Endothelial cell of umbilical vein (primary cell): ENCODE data around the gene CYBA. TPM values are rescaled to one million over a fixed set of nuclear protein-coding genes. Genes with fewer than 3 reads are reported as not detected.

Experiments used
- BruUV-seq: library from RNA; stranded (reverse); fragments of 400-500 nt; replicated peaks from 2 replicates; lab custom pipeline; 2021; lab: Mats Ljungman, UMichigan
- CTCF ChIA-PET: fragments of 300-600, 350-600 bp; sonication (Branson Sonifier 250); formaldehyde crosslinking; loops from one replicate; lab custom pipeline; 2021; ENCODE audit warnings: antibody characterized with exemption, inconsistent platforms; lab: Charles Lee
- POLR2A ChIA-PET: fragments of 300-600, 350-600 bp; sonication (Branson Sonifier 250); formaldehyde crosslinking; loops from one replicate; lab custom pipeline; 2021; ENCODE audit warnings: antibody characterized with exemption, inconsistent platforms; lab: Charles Lee
- DNase-seq: peaks from one replicate; pipeline ENCODE4 v3.0.0-alpha.2; 2011; ENCODE audit warnings: low read depth, low spot score
- FAIRE-seq: peaks from 2 replicates; lab custom pipeline; 2011; peaks lifted over from hg19 to GRCh38; lab: Jason Lieb, UNC
- H2AFZ ChIP-seq: 2 replicates; pipeline ENCODE4 v1.6.0; 2012; ENCODE audit warnings: low read depth, low read length, control low read depth, inconsistent platforms
- H3K27ac ChIP-seq: 2 replicates; pipeline ENCODE4 v1.5.1; 2011; ENCODE audit warnings: low read depth, mild to moderate bottlenecking, control low read depth, low read length, moderate library complexity; ENCODE audit not compliant: insufficient read depth
- H3K27me3 ChIP-seq, 2 experiments: 2 replicates each; pipeline versions ENCODE4 v1.6.0 to v1.6.1; 2011; ENCODE audit warnings: low read length in 2 of 2, mixed read lengths in 1 of 2; ENCODE audit not compliant: control insufficient read depth in 2 of 2, insufficient read depth in 2 of 2
- H3K36me3 ChIP-seq, 2 experiments: 2 replicates in 1 of 2; 3 replicates in 1 of 2; pipeline ENCODE4 v1.5.1; 2011; ENCODE audit warnings: low read length in 2 of 2, mild to moderate bottlenecking in 1 of 2, moderate library complexity in 1 of 2; ENCODE audit not compliant: control insufficient read depth in 2 of 2, insufficient read depth in 2 of 2; ENCODE audit errors: extremely low read depth in 1 of 2
- H3K4me1 ChIP-seq: 3 replicates; pipeline ENCODE4 v1.5.1; 2011; ENCODE audit warnings: mild to moderate bottlenecking, low read length; ENCODE audit not compliant: control insufficient read depth, insufficient read depth; ENCODE audit errors: extremely low read depth
- H3K4me2 ChIP-seq: 2 replicates; pipeline ENCODE4 v1.6.1; 2011; ENCODE audit warnings: low read length, control low read depth, mixed read lengths; ENCODE audit not compliant: insufficient read depth
- H3K4me3 ChIP-seq, 3 experiments: fragments of 200-600 bp in 1 of 3; sonication (generic), shearing (Covaris generic) in 1 of 3; replicated peaks in 1 of 3; 2 replicates each; pipeline ENCODE4 v1.5.1; 2011 to 2016; ENCODE audit warnings: control low read depth in 3 of 3, low read length in 3 of 3, mild to moderate bottlenecking in 2 of 3, inconsistent platforms in 1 of 3, low read depth in 1 of 3, moderate library complexity in 1 of 3; ENCODE audit not compliant: insufficient read depth in 1 of 3
- H3K79me2 ChIP-seq: 2 replicates; pipeline ENCODE4 v1.6.0; 2012; ENCODE audit warnings: low read length, inconsistent platforms; ENCODE audit not compliant: control insufficient read depth, insufficient read depth
- H3K9ac ChIP-seq: replicated peaks from 2 replicates; pipeline ENCODE3; 2011; ENCODE audit warnings: low read length, control low read depth; ENCODE audit not compliant: insufficient read depth; ENCODE audit errors: extremely low read depth
- H3K9me1 ChIP-seq: replicated peaks from 3 replicates; pipeline ENCODE4 v1.6.0; 2011; ENCODE audit warnings: mild to moderate bottlenecking, low read length; ENCODE audit not compliant: control insufficient read depth, insufficient read depth; ENCODE audit errors: extremely low read depth
- H3K9me3 ChIP-seq: replicated peaks from 2 replicates; pipeline ENCODE4 v1.5.1; 2012; ENCODE audit warnings: low read length, inconsistent platforms; ENCODE audit not compliant: control insufficient read depth, insufficient read depth
- H4K20me1 ChIP-seq: replicated peaks from 2 replicates; pipeline ENCODE3; 2011; ENCODE audit warnings: mild to moderate bottlenecking, low read length; ENCODE audit not compliant: control insufficient read depth, insufficient read depth; ENCODE audit errors: extremely low read depth
- CTCF ChIP-seq, 2 donors: IDR thresholded peaks; 1 replicate in 1 of 2; 2 replicates in 1 of 2; pipeline ENCODE4 v1.5.1; 2011; ENCODE audit warnings: low read length in 2 of 2, mild to moderate bottlenecking in 2 of 2, moderate library complexity in 2 of 2, control low read depth in 1 of 2, inconsistent platforms in 1 of 2, low read depth in 1 of 2; ENCODE audit not compliant: insufficient read depth in 1 of 2; ENCODE audit errors: extremely low read depth in 1 of 2
- EZH2 ChIP-seq: IDR thresholded peaks from 2 replicates; pipeline ENCODE4 v1.6.1; 2012; ENCODE audit warnings: borderline replicate concordance, low read depth, mild to moderate bottlenecking, moderate library complexity, low read length, inconsistent platforms; ENCODE audit not compliant: severe bottlenecking
- FOS ChIP-seq: IDR thresholded peaks from 2 replicates; pipeline ENCODE4 v1.6.1; 2011; ENCODE audit warnings: mild to moderate bottlenecking, low read length, moderate library complexity, borderline replicate concordance; ENCODE audit not compliant: insufficient read depth
- GATA2 ChIP-seq: IDR thresholded peaks from 2 replicates; pipeline ENCODE4 v1.7.0; 2011; ENCODE audit warnings: low read depth, mild to moderate bottlenecking, moderate library complexity, mixed read lengths, low read length; ENCODE audit not compliant: insufficient read length, insufficient read depth
- JUN ChIP-seq: IDR thresholded peaks from 2 replicates; pipeline ENCODE4 v1.6.1; 2011; ENCODE audit warnings: borderline replicate concordance, low read depth; ENCODE audit not compliant: insufficient read length, insufficient read depth
- MYC ChIP-seq: IDR thresholded peaks from one replicate; pipeline ENCODE4 v1.6.1; 2011; ENCODE audit warnings: mild to moderate bottlenecking, low read depth, low read length
- POLR2A ChIP-seq: IDR thresholded peaks from 2 replicates; pipeline ENCODE4 v1.6.1; 2012; ENCODE audit warnings: low read depth, mild to moderate bottlenecking, control low read depth, low read length
- POLR2AphosphoS5 ChIP-seq: IDR thresholded peaks from 2 replicates; pipeline ENCODE4 v1.6.1; 2012; ENCODE audit warnings: low read depth, mild to moderate bottlenecking, control low read depth, low read length, moderate library complexity; ENCODE audit not compliant: insufficient read depth
- dilution Hi-C: fragments of 300-500 bp; cut with MboI; formaldehyde crosslinking; loops from one replicate; pipeline ENCODE4 v1.15.0; 2019; ENCODE audit warnings: low sequenced_read_pairs; ENCODE audit not compliant: extremely low pct_ligation_motif_present
- intact Hi-C: fragments of 100-400 bp; cut with micrococcal nuclease; formaldehyde crosslinking; loops from one replicate; pipeline ENCODE4 v1.10.0; 2022
- polyA plus RNA-seq, 4 experiments: library from polyadenylated mRNA; depleted of rRNA in 3 of 4; stranded (reverse) in 3 of 4; unstranded in 1 of 4; fragments of >200 nt; gene quantifications; 2 replicates each; pipeline versions ENCODE4 v1.2.1 to v1.2.3, GENCODE V29; 2011 to 2012; ENCODE audit warnings: missing spikeins in 1 of 4
- total RNA-seq: library from RNA; stranded (reverse); gene quantifications from 2 replicates; pipeline ENCODE4 v1.2.3, GENCODE V29; 2021
- TF ChIP-seq, protein P1 (sequence below): IDR thresholded peaks from 2 replicates; pipeline ENCODE4 v1.6.1; 2011; ENCODE audit not compliant: insufficient read depth, insufficient read length

CYBA gene
- total and polyA plus RNA-seq, 2 donors (not counting 3 experiments of a cell fraction or from before 2014, with no cell fraction given), result 37.0 to 77.3 TPM

GRCh38 chr16:88661468-88661867, 10.6 kb upstream of the CYBA start:
- dilution Hi-C loops, result no loop called here
- TF ChIP-seq POLR2A (no peak), JUN (no peak), CTCF (IDR thresholded peaks at IDR 0.05; ENCODE audit: extremely low read depth in 1 of 2, insufficient read depth in 1 of 2, low read depth in 1 of 2, low read length in 2 of 2) (no peak), MYC (no peak), FOS (no peak), GATA2 (no peak), EZH2 (no peak), POLR2AphosphoS5 (no peak)
- TF ChIP-seq, protein P1, sequence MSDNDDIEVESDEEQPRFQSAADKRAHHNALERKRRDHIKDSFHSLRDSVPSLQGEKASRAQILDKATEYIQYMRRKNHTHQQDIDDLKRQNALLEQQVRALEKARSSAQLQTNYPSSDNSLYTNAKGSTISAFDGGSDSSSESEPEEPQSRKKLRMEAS, result no peak
- ChIA-PET POLR2A (no interaction called here), CTCF (no interaction called here)
- Histone ChIP-seq H3K36me3 (peaks cover 2 to 4% of the 10 kb centered on the region in 2 experiments), H3K9ac (no peak overlapping the region), H2AFZ (no peak overlapping the region), H3K27ac (no peak overlapping the region), H3K9me3 (no peaks in the 10 kb centered on the region), H4K20me1 (no peaks in the 10 kb centered on the region), H3K79me2 (peaks cover 40% of the 10 kb centered on the region), H3K9me1 (no peaks in the 10 kb centered on the region), H3K4me3 (peak overlapping the region in 1 of 3 experiments; percentile 43), H3K27me3 (no peaks in the 10 kb centered on the region), H3K4me2 (peak overlapping the region; percentile 38), H3K4me1 (peaks cover 20% of the 10 kb centered on the region)
- BruUV-seq, result no TSS peak
- FAIRE-seq (no peak), DNase-seq (no peak)
- intact Hi-C loops, result no loop called here
